K562 (cell line): ENCODE results near the gene HSD17B11. TPM values are rescaled to one million over a fixed set of nuclear protein-coding genes. Genes with fewer than 3 reads are reported as not detected.

Experiments used
- CBX1 ChIP-seq: sonication (generic); IDR thresholded peaks from 2 replicates; pipeline ENCODE4 v1.6.1; 2016; ENCODE audit warnings: antibody characterized with exemption, low read depth, mild to moderate bottlenecking
- DNMT1 ChIP-seq: fragments of 450-650 bp; IDR thresholded peaks from 2 replicates; pipeline ENCODE4 v1.6.1; 2016; ENCODE audit warnings: antibody characterized with exemption, mild to moderate bottlenecking
- DPF2 ChIP-seq: fragments of 450-650 bp; IDR thresholded peaks from 2 replicates; pipeline ENCODE4 v1.6.1; 2016
- FOS ChIP-seq: IDR thresholded peaks from 3 replicates; pipeline ENCODE4 v1.6.1; 2011; ENCODE audit not compliant: insufficient read length; ENCODE audit errors: extremely low read depth
- GTF2F1 ChIP-seq: IDR thresholded peaks from 2 replicates; pipeline ENCODE4 v1.6.1; 2011; ENCODE audit warnings: low read depth, low read length, improper control_type of control experiment
- KDM4B ChIP-seq, 2 experiments: fragments of 450-650 bp in 1 of 2; sonication (generic) in 1 of 2; IDR thresholded peaks; 2 replicates each; pipeline ENCODE4 v1.6.1; 2016 to 2017; ENCODE audit warnings: borderline replicate concordance in 2 of 2, antibody characterized with exemption in 1 of 2, low read depth in 1 of 2, mild to moderate bottlenecking in 1 of 2
- MEIS2 ChIP-seq: fragments of 450-650 bp; IDR thresholded peaks from 2 replicates; pipeline ENCODE4 v1.6.1; 2014; ENCODE audit warnings: mild to moderate bottlenecking; ENCODE audit not compliant: partially characterized antibody
- NCOA6 ChIP-seq: fragments of 450-650 bp; IDR thresholded peaks from 2 replicates; pipeline ENCODE4 v1.6.1; 2017; ENCODE audit warnings: mild to moderate bottlenecking
- RBM34 ChIP-seq: fragments of 200-400 bp; formaldehyde crosslinking; IDR thresholded peaks from 2 replicates; pipeline ENCODE4 v1.6.1; 2018; ENCODE audit warnings: low read length, borderline replicate concordance; ENCODE audit not compliant: insufficient read depth
- RFX7 ChIP-seq: fragments of 250-450 bp; sonication (Bioruptor Pico); IDR thresholded peaks from 2 replicates; pipeline ENCODE4 v1.5.1; 2021; ENCODE audit warnings: mild to moderate bottlenecking
- RNF2 ChIP-seq: sonication (generic); IDR thresholded peaks from 2 replicates; pipeline ENCODE4 v1.6.1; 2016
- SMAD3 ChIP-seq: fragments of 450-650 bp; formaldehyde crosslinking; conservative IDR thresholded peaks from 2 replicates; pipeline ENCODE4 v1.4.0; 2020; ENCODE audit warnings: mild to moderate bottlenecking
- TOE1 ChIP-seq, 2 experiments: fragments of 450-650 bp in 1 of 2; sonication (generic) in 1 of 2; formaldehyde crosslinking in 1 of 2; IDR thresholded peaks; 2 replicates each; pipeline versions ENCODE4 v1.7.1 to v1.8.0; 2016 to 2022; ENCODE audit warnings: borderline replicate concordance in 2 of 2, mild to moderate bottlenecking in 2 of 2, antibody characterized with exemption in 1 of 2, inconsistent platforms in 1 of 2, low read depth in 1 of 2, missing genetic modification reagents in 1 of 2, moderate library complexity in 1 of 2
- ZEB2 ChIP-seq: fragments of 450-650 bp; IDR thresholded peaks from 2 replicates; pipeline ENCODE4 v1.6.1; 2016
- ZNF133 ChIP-seq: fragments of 250-450 bp; sonication (Bioruptor Pico); IDR thresholded peaks from 2 replicates; pipeline ENCODE4 v1.4.0; 2020; ENCODE audit warnings: mild to moderate bottlenecking
- ZNF444 ChIP-seq: fragments of 250-450 bp; sonication (Bioruptor Pico); IDR thresholded peaks from 2 replicates; pipeline ENCODE4 v1.4.0; 2020; ENCODE audit warnings: mild to moderate bottlenecking, moderate library complexity
- ZNF507 ChIP-seq: conservative IDR thresholded peaks from 2 replicates; pipeline ENCODE4 v1.6.1; 2017; ENCODE audit warnings: missing genetic modification characterization, missing compliant biosample characterization
- ZNF717 ChIP-seq: fragments of 250-450 bp; sonication (Bioruptor Pico); IDR thresholded peaks from 2 replicates; pipeline ENCODE4 v1.5.0; 2021
- ZNF77 ChIP-seq: fragments of 250-450 bp; sonication (Bioruptor Pico); IDR thresholded peaks from 2 replicates; pipeline ENCODE4 v1.5.0; 2020
- ZSCAN29 ChIP-seq: fragments of 450-650 bp; IDR thresholded peaks from 2 replicates; pipeline ENCODE4 v1.6.1; 2017
- polyA plus RNA-seq, 8 experiments: library from polyadenylated mRNA; depleted of rRNA in 4 of 8; stranded (reverse) in 5 of 8; unstranded in 3 of 8; fragments of >200 nt; fragmentation: Nextera tagmentation in 2 of 8; fragmentation: Illumina TruSeq in 1 of 8; extraction: Ambion mirVana in 2 of 8; extraction: Trizol in 1 of 8; gene quantifications; 2 replicates each; pipeline versions ENCODE4 v1.2.1 to v1.2.3, GENCODE V29; 2011 to 2014; ENCODE audit warnings: inconsistent platforms in 1 of 8, missing spikeins in 1 of 8
- total RNA-seq, 7 experiments: library from RNA; depleted of rRNA in 6 of 7; stranded (reverse); fragments of >200 nt in 6 of 7; fragmentation: Illumina TruSeq in 2 of 7; extraction: Trizol in 2 of 7; gene quantifications; 2 replicates each; pipeline versions ENCODE4 v1.2.1 to v1.2.3, GENCODE V29; 2011 to 2021; ENCODE audit warnings: low replicate concordance in 1 of 7
- TF ChIP-seq, protein P1 (sequence below): fragments of 450-650 bp; conservative IDR thresholded peaks from 2 replicates; pipeline ENCODE4 v1.6.1; 2016; ENCODE audit warnings: missing genetic modification characterization, low read depth, mild to moderate bottlenecking, control low read depth, missing compliant biosample characterization
- TF ChIP-seq, protein P2 (sequence below): fragments of 250-450 bp; sonication (Bioruptor Pico); IDR thresholded peaks from 2 replicates; pipeline ENCODE4 v1.4.0; 2020; ENCODE audit warnings: mild to moderate bottlenecking, moderate library complexity
- TF ChIP-seq, protein P3 (sequence below): sonication (generic); formaldehyde crosslinking; IDR thresholded peaks from 2 replicates; pipeline ENCODE4 v1.8.0; 2022; ENCODE audit warnings: mild to moderate bottlenecking, missing genetic modification reagents, borderline replicate concordance
- TF ChIP-seq, protein P4 (sequence below): fragments of 250-450 bp; sonication (Bioruptor Pico); IDR thresholded peaks from 2 replicates; pipeline ENCODE4 v1.8.0; 2021; ENCODE audit warnings: borderline replicate concordance, mild to moderate bottlenecking, moderate library complexity; ENCODE audit not compliant: poor library complexity, severe bottlenecking

Gene HSD17B11
- total and polyA plus RNA-seq, 9 of the 15 experiments (the other 6 are each of a cell fraction or from before 2014, with no cell fraction given) = 26.0 to 108 (median 81.0) TPM

DNA sequence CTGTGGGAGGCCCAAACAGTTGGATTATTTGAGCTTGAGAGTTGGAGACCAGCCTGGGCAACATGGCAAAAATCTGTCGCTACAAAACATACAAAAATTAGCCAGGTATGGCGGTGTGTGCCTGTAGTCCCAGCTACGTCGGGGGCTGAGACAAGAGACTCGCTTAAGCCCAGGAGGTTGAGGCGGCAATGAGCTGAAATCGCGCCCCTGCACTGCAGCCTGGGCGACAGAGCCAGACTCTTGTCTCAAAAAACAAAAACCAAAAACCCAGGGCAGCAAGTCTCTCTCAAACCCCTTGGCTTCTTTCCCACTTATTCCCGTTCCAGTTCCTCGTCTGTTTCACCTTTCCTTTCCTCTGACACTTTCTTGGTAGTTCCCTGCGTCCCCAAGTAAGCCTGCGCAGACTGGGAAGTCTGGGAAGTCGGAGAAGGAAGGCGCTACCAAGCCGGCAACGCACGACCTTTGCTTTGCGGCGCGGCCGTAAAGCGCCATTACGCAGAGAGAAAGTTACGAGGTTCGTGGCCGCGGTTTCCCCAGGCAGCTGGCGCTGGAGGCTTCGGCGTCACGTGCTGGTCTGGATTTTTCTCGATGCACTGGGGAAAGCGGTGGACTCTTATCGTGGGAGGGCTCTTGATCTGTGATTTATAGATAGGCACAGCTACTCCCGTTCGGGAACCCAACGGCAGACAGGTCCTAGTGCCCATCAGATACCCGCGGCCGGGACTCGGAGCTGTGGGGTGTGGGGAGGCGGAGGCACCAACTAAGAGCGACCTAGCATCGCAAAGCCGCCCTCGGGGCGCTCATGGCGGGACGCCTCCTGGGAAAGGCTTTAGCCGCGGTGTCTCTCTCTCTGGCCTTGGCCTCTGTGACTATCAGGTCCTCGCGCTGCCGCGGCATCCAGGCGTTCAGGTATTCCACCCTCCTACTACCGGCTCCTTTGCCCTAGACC is 31.4 kb upstream of the HSD17B11 start, which contains the start of gene NUDT9 (continued):
- TF ChIP-seq, protein P1, sequence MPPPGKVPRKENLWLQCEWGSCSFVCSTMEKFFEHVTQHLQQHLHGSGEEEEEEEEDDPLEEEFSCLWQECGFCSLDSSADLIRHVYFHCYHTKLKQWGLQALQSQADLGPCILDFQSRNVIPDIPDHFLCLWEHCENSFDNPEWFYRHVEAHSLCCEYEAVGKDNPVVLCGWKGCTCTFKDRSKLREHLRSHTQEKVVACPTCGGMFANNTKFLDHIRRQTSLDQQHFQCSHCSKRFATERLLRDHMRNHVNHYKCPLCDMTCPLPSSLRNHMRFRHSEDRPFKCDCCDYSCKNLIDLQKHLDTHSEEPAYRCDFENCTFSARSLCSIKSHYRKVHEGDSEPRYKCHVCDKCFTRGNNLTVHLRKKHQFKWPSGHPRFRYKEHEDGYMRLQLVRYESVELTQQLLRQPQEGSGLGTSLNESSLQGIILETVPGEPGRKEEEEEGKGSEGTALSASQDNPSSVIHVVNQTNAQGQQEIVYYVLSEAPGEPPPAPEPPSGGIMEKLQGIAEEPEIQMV = no peak
- TF ChIP-seq RNF2 (peak; percentile 84), ZSCAN29 (no peak), FOS (peak; percentile 11), DNMT1 (no peak), ZNF133 (CRISPR knock-in tag) (no peak), CBX1 (peak; percentile 64; the same call in 1 of the 2 replicates), NCOA6 (no peak), TOE1 (IDR thresholded peaks at IDR 0.05; ENCODE audit: borderline replicate concordance) (peak; percentile 96), TOE1 (CRISPR knock-in tag; IDR thresholded peaks at IDR 0.05; ENCODE audit: borderline replicate concordance, low read depth) (no peak), RFX7 (CRISPR knock-in tag) (no peak), KDM4B (IDR thresholded peaks at IDR 0.05; ENCODE audit: borderline replicate concordance in 2 of 2, low read depth in 1 of 2) (peak in 1 of 2 experiments; percentile 74; a peak in 1 of 4 replicates), ZNF507 (no peak), ZNF444 (CRISPR knock-in tag) (no peak), ZNF77 (CRISPR knock-in tag) (no peak), GTF2F1 (0 out of 2 replicates have a peak, but pooled peaks have one; percentile 45), MEIS2 (peak; percentile 74), DPF2 (peak; percentile 43), ZEB2 (peak; percentile 13; the same call in 1 of the 2 replicates), RBM34 (no peak), ZNF717 (CRISPR knock-in tag) (no peak), SMAD3 (CRISPR knock-in tag) (0 out of 2 replicates have a peak, but pooled peaks have one; percentile 5)
- TF ChIP-seq, protein P2, sequence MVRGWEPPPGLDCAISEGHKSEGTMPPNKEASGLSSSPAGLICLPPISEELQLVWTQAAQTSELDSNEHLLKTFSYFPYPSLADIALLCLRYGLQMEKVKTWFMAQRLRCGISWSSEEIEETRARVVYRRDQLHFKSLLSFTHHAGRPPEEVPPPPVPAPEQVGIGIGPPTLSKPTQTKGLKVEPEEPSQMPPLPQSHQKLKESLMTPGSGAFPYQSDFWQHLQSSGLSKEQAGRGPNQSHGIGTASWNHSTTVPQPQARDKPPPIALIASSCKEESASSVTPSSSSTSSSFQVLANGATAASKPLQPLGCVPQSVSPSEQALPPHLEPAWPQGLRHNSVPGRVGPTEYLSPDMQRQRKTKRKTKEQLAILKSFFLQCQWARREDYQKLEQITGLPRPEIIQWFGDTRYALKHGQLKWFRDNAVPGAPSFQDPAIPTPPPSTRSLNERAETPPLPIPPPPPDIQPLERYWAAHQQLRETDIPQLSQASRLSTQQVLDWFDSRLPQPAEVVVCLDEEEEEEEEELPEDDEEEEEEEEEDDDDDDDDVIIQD (CRISPR knock-in tag) = no peak
- TF ChIP-seq, protein P3, sequence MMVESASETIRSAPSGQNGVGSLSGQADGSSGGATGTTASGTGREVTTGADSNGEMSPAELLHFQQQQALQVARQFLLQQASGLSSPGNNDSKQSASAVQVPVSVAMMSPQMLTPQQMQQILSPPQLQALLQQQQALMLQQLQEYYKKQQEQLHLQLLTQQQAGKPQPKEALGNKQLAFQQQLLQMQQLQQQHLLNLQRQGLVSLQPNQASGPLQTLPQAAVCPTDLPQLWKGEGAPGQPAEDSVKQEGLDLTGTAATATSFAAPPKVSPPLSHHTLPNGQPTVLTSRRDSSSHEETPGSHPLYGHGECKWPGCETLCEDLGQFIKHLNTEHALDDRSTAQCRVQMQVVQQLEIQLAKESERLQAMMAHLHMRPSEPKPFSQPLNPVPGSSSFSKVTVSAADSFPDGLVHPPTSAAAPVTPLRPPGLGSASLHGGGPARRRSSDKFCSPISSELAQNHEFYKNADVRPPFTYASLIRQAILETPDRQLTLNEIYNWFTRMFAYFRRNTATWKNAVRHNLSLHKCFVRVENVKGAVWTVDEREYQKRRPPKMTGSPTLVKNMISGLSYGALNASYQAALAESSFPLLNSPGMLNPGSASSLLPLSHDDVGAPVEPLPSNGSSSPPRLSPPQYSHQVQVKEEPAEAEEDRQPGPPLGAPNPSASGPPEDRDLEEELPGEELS (CRISPR knock-in tag) = no peak
- TF ChIP-seq, protein P4, sequence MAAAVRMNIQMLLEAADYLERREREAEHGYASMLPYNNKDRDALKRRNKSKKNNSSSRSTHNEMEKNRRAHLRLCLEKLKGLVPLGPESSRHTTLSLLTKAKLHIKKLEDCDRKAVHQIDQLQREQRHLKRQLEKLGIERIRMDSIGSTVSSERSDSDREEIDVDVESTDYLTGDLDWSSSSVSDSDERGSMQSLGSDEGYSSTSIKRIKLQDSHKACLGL (CRISPR knock-in tag) = no peak
